EH (cell line): ENCODE data around the gene UBQLN3.
A peak's percentile ranks its signal among the peaks of the same experiment; 100 is the strongest.

Source experiments
- DNase-seq: peaks from one replicate; pipeline ENCODE4 v3.0.0-alpha.2; 2015; ENCODE audit warnings: low read depth

Gene UBQLN3

DNA sequence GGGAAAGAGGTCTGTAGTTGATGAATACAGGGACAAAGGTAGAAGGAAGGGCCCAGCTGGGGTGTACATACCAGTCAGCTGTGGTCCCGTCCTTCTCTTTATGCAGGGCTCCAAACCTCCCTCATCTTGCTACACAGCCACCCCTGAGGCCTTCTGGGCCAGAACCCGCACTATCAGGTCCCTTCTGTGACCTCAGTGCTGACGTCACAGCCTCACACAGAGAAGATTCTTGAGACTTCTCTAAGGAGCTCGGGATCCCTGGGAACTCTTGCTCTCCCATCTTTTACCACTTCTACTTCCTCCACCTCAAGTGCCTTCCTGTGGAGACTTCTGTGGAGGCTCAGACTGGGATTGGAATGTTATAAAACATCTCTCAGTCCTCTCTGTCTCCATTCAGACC is at the start of gene UBQLN3:
UBQLN3 (minus strand) TSS at position 155 of the 400 bp plus-strand sequence. CDS start 399 bp downstream, outside the sequence.
- no peak for DNase-seq

DNA sequence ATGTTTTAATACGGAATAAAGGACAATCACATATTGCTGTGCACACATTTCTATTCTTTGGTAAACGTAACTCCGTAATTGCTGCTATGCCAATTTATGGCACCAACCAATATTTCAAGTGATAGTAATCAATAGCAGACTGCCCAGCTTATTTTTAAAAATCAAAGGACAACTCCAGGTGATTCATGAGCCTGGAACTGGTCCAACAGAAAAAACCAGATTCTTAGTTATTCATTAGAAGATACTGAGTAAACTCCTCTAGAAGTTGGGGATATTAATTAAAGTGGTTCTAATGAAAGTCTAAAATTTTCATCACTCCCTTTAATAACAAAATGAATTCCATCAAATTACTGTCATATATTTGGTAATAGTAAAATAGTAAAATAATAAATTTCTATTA is 48.0 kb upstream of the UBQLN3 start:
- DNase-seq, result no peak

DNA sequence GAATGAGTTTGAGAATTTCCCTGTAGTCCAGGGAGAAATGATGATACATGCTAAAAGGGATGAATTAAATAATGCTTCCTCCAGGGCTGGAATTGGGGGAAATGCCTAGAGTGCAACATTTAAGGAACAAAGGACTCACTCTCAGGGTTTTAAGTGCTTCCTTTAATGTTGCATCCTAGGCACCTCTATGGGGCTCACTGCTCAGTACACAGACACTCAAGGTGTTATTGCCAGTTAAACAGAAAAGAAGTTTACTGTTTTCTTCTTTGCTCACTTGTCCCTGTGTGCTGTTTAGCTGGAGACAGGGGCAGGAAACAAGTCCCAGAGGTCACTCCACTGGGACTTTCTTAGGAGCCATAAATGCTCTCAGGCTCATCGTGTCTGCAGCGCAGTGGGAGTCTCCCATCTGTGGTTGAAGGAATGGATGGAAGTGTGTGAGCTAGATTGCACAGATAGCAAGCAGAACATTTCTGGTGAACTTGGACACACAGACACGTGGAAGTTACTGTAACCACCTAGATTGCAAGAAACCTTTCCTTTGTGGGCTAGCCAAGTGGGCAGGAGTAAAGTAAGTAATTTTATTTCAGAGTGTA is 46.9 kb upstream of the UBQLN3 start:
- DNase-seq, result peak; percentile 3

DNA sequence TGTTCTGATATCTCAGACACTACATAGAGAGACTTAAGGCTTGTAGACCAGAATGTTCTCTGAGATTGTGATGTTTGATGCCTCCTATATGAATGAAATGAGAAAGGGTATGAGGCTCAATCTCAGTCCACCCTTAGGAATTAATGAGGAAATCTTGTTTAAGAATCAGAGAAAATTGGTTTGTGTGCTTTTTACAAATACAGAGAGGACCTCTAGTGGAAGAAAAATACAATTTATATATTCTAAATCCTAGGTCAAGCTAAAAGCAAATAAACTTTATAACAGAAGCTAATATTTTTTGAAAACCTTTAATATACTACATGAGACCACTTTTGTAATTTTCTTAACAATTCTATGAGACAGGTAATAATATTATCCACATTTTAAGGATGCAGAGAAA is 43.6 kb upstream of the UBQLN3 start:
- no peak for DNase-seq

DNA sequence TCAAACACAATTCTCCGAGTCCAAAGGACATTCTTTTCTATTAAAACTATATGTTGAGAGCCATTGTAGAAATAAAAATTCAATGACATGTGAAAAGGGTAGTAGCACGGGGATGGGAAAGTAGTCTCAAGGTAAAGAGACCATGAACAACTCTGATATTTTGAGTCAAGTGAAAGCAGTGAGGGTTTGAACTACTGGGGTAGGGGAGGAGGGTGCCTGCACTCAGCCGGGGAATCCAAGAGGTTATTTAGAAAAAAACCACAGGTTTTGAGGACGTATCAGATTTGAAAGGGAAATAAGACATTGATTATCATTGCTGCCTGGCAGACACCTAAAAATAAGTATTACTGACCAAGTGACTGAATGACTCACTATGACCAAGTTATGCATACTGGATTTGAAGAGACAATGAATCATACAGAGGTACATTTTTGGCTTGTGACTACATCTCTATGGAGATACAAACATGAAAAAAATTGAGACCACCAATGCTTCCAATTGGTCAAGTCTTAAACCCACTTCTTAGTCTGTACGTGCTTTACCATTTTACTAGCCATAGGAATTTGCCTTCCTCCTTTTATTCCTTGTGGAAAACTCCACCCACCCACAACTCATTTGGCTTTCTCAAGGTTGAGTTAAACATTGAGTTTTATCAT is 40.8 kb upstream of the UBQLN3 start:
- peak; percentile 77 for DNase-seq

DNA sequence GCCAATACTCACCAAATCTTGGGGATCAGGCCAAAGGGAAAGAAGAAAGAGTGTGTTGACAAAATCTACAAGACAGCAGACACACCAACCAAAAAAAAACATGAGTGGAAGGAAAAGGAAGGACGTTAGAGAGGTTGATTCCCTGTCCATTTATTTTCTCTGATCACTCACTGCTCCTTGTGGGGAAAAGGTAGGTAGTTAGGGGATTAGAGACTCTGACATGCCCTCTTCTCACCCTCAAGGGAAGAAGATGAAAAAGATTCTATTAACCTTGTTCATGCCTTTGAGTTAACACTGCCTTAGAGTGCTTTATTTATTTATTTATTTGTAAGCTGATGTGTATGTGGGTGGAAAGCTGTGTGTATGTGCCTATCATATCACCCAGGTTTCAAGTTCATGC is 38.7 kb upstream of the UBQLN3 start, which contains the start of gene OR52H1:
OR52H1 (minus strand) TSS at position 101 of the 400 bp plus-strand sequence. CDS start 3,035 bp downstream, outside the sequence.
- DNase-seq, result no peak

DNA sequence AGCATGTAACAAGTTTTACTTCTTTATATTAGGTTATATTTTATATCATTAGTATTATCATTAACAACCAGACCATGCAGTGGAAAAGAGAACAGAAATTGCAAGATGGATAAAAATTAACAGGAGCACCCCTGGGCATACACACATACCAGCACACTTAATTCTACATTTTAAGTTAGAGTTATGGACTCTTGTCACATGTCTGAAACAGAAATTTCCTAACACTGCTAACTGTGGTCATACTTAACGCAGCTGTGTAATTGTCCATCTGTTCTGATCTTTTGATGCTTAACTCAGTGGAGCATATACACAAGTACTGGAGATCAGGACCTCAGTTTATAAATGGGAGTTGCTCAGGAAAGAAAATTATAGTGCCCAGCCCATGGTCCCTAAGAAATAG is 38.2 kb upstream of the UBQLN3 start:
- no peak for DNase-seq

DNA sequence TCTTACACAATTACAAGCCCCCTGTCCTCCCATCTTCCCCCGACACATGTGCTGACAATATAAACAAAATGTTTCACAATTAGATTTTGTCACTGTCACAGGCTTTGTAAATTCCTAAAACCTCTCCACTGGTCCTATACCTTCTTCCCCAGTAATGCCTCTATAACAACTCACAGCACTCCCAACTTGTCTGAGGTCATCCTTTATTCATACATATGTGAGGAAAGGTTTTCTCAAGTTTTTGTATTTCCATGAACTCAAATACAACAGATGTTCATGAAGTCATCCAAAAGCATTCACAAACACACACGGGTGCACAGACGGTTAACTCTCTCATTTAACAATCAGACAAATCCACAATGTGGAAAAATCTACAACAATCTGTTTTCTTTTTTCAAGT is 36.7 kb upstream of the UBQLN3 start:
- peak; percentile 37 for DNase-seq

DNA sequence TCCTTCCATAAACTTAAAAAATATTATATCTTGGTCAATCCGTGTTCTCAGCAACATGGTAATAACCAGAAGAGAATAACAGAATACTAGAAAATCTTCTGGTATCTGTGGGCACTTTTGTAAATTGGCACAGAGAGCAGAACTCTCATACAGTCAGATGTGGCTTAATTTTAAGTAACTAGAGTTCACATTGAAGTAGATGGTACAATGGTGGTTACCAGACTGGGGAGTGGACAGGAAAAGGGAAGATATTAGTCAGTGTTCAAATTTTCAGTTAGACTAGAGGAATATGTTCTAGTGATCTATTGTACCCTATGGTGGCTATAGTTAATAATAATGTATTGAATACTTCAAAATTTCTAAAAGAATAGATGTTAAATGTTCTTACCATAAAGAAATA is 31.7 kb upstream of the UBQLN3 start:
- DNase-seq, result no peak

DNA sequence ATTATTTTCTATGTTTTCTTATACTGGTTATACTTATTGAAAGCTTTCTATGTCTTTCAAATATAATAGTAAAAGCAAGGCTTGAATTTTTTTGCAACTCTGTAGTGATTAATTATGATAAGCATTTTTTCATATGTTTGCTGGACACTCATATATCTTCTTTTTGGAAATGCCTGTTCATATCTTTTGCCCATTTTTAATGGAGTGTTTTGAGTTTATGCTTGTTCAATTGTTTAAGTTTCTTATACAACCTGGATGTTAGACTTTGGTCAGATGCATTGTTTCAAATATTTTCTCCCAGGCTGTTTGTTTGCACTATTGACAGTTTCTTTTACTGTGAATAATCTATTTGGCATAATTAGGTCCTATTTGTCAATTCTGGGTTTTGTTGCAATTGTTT is 26.7 kb upstream of the UBQLN3 start:
- DNase-seq, result no peak

DNA sequence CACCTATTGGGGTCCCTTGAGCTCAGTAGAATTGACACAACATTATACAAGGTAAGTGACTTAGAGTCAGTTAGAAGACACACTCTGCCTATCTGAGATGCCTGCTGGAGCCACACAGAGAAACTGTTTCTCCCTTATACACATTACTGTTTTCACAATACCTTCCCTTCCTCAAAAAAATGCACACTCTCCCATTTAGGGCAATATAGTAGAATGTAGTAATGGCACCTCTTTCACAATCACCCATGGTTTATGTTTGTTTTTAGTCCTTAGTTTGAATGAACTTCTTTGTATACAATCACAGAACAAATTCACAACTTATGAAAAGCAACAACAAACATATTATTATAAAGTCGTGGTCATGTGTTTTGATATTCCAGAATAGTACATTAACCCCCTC is 24.3 kb upstream of the UBQLN3 start:
- DNase-seq, result no peak

DNA sequence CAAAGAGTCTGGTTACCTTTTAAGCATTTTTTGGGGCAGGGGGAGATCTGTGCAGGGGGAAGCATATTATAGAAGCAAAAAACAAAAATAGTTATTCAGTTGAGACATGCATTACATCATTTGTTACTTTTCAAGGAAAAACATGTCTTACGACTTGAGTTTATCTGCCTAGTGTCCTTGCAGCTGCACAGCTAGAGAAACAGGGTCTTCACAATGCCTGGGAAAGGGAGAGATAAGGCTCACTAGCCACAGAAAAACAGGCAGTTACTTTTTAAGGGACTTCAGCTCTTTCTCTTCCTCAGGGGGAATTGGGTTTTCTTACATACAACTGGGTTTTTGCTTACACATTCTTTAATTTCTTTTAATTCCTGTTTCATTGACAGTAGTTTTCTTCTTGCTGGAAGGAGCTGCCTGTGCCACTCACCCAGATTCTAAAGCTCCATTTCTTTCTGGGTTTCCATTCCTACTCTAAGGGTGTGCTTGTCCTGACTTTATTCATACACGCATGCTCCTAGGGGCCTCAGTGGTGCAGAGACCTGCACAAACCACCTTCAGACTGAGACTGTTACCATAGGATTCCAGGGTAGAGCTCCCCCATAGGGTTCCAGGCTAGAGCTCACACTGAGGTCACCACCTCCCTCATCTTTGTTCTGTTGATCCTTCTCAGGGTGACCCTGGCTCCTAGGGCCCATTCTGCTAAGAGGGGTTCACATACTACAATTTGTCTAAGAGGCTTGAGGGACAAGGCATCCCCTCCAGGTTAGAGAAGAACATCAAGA is 21.5 kb upstream of the UBQLN3 start:
- DNase-seq, result no peak

DNA sequence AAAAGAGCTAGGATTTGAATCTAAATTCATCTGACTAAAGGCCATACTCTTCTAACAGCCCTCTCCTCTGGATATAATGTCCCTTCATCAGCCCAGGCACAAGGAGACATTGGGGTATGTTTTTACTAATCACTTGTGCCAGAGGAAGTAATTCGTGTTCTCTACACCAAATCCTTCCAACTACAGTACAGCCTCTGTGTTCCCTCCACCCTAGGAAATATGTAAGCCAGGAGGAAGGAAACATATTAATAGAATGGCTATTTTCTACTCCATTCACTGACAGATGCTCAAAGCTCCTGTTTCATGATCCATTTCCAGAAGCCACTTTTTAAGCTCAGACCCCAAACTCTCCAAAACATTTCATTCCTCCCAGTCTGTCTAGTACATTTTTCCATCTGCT is 18.7 kb upstream of the UBQLN3 start:
- no peak for DNase-seq

DNA sequence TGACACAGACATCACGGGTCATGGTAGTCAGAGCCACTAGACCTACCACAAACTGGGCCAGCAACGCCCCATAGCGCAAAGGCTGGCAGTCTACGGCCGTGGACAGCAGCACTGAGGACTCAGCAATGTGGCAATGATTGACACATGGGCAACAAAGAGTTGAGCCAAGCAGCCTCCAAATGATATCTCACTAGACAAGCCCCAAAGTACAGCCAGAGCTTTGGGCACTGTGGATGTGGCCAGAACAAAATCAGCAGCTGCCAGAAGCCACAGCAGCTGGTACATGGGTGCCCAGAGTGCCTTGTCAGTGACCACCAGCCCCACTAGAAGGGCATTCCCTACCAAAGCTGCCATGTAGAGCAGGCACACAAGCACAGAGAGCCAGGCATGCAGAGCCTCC is 18.0 kb upstream of the UBQLN3 start:
- no peak for DNase-seq

DNA sequence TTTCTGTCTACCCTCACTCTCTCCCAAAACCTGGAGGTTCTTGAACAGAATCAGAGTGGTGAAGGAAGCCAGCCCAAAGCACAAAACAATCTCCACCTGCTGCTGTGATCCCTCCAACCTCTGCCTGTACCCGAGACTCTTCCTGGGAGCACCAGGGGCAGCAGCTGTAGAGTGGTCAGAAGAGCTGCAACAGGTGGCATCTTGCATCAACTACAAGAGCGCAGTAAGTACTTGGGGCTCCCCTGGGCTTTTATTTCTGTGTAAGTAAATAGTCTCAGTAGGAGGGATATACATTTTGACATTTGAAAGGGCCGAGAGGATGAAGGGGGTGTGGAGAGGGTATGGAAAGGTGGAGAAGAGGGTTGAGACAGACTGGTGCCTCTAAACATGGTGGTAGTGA is 15.0 kb upstream of the UBQLN3 start:
- no peak for DNase-seq

DNA sequence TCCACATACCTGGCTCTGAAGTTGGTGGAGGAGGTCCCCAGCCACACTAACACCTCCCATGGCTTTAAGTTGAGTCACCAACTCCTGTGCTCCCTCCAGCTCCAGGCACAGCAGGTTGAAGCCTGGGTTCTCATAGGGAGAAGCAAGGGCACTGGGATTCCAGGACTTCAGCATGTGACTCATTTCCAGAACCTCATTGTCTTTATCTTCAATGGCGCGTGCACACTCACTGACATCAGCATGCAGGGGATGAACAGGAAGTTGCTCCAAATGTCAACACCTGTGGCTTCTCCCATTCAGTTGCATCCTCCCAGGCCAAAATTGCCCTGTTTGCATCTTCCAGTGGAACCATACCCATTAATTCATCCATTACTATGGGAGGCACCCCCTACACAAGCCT is 12.6 kb upstream of the UBQLN3 start:
- no peak for DNase-seq

DNA sequence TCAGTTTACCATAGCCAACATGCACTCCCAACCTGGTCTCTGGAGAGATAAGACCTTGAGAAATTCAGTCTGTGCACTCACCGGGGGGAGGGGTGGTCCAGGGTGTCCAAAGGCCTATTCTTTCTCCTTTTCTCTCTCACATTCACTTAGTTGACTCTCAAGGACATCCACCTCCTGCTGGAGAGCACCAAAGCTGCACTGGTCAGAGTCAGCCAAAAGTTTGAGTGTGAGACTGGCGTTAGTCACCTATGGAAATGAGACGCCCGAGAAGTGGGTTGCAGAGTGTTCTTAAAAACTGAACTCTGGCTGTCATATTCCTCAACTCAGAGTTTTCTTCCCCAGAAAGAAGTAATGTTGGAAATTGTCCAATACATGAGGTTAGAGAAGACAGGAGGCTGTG is 11.8 kb upstream of the UBQLN3 start:
- no peak for DNase-seq

DNA sequence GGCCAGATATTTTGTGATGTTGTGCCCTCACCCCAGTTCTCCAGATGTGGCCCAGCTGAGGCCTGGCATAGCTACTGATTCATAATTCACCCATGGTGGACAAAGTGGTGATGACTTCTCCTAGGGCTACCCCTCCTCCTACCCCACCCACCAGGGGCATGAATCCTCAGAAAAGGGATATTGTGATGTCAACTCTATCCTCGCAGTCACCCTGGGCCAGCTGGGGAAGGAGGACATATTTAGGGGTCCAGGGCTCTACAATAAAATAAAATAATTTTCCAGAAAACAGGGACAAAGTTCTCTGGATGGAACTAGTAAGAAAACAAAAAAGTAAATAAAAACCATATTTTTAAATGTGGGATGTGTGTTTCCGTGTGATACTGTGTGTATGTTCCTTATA is 6.8 kb upstream of the UBQLN3 start, which contains the start of gene UBQLNL:
UBQLNL (minus strand) TSS at position 101 of the 400 bp plus-strand sequence. CDS start 258 bp downstream, outside the sequence.
- no peak for DNase-seq

DNA sequence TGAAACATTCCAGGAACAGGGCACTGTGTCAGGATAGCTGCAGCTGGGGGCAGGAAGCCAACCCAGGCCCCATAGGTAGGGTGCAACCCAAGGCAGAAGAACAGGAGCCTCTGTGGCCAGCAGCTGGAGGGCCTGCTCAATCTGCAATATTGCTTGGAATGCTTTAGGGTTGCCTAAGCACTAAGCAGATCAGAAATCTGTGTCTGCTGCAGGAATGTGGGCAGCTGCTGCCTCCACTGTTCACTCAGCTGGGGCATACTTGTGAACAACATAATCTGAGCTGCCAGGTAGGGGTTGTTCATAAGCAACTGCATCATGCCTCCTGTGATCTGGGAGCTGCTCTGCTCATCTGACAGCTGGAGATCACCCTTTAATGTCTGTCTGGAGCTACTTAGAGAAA is 5.1 kb upstream of the UBQLN3 start:
- no peak for DNase-seq

DNA sequence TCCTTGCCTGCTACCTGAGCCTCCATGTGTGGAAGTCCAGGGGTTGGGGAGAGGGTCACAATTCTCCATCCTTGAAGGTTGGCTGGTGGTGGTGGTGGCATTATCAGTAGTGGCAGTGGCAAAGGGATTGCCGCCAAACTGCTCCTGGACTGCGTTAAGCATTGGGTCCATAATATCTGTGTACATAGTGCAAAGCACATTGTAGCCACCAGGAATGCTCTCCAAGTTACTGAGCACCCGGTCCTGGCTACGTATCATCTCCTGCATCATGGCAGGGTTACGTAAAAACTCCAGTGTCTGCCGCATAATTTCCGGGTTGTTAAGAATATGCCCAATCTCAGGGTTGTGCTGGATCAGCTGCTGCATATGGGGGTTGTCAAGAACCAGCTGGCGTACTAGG is 1.2 kb downstream of the UBQLN3 start:
- no peak for DNase-seq

DNA sequence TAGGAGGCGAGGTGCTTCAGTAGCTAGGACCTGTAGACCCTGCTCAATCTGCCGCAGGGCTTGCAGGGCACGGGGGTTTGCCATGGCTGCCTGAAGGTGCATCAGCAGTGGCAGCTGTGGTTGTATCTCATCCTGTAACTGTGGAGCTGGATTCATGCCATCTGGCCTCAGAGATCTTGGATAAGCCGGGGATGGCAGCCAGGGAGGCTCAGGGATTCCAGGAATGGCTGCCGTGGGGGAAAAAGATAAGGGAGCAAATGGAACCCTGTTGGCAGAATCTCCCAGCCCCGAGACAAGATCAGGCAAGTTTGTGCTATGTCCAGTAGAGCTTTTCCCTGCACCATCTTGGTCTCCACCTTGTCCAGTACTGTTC is 1.8 kb downstream of the UBQLN3 start:
- DNase-seq, result no peak

DNA sequence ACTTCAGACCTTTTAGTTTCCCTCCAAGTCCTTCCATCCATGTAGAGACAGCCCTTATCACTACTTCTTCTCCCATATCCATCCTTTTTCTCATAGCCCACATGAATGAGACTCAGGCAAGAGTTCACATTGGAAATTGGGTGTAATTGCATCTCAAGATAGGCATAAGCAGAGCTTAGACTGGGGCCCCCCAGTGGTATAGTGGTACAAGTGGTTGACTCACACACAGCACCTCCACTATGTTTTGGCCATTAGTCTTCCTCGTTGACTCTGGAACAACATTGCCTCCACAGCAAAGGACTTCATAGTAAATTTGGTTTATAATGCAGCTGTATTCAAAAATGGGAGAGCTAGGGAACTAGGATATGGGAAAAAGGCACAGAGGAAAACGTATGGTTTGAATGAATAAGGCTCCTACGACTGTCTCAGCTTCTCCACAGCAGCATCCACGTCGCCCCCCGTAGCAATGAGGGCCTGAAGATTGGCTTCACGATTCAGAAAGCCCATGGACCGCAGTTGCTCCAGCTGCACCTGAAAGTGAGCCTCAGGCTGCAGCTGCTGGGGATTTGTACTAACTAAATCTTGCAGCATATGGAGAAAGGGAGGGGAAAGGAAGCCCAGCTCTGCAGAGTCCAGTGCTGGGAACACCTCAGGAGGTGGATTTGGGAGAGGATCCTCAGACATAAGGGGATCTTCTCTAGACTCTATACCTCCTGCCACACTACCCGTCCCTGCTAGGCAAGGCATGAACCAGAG is 2.4 kb downstream of the UBQLN3 start:
- no peak for DNase-seq
